Common myeloid progenitor, CD34-positive (primary cell): Measurements from ENCODE around the gene RAB3C.

Source experiments
- CTCF ChIA-PET: fragments of 350-600 bp; sonication (Branson Sonifier 250); formaldehyde crosslinking; loops from one replicate; lab custom pipeline; 2021; ENCODE audit warnings: antibody characterized with exemption; lab: Charles Lee
- POLR2A ChIA-PET: fragments of 350-600 bp; sonication (Branson Sonifier 250); formaldehyde crosslinking; loops from one replicate; lab custom pipeline; 2021; ENCODE audit warnings: antibody characterized with exemption; lab: Charles Lee
- DNase-seq, 3 donors: peaks; one replicate each; pipeline versions ENCODE4 v3.0.0 to v3.0.0-alpha.2; 2013
- H3K27ac ChIP-seq, 2 experiments: 1 replicate in 1 of 2; 2 replicates in 1 of 2; pipeline ENCODE4 v1.7.0; 2013; ENCODE audit warnings: inconsistent platforms in 2 of 2, low read length in 2 of 2, mild to moderate bottlenecking in 2 of 2, low read depth in 1 of 2, moderate library complexity in 1 of 2; ENCODE audit not compliant: severe bottlenecking in 2 of 2, insufficient read depth in 1 of 2, poor library complexity in 1 of 2
- H3K27me3 ChIP-seq, 5 experiments: replicated peaks in 2 of 5; 1 replicate in 3 of 5; 2 replicates in 2 of 5; pipeline versions ENCODE4 v1.6.1 to v1.7.0; 2013; ENCODE audit warnings: low read length in 4 of 5, mild to moderate bottlenecking in 2 of 5, moderate library complexity in 2 of 5, inconsistent platforms in 1 of 5; ENCODE audit not compliant: insufficient read depth in 5 of 5, control insufficient read depth in 4 of 5
- H3K36me3 ChIP-seq, 4 experiments: 1 replicate in 2 of 4; 2 replicates in 2 of 4; pipeline versions ENCODE4 v1.6.1 to v1.7.0; 2013; ENCODE audit warnings: low read length in 3 of 4, control low read depth in 1 of 4, mild to moderate bottlenecking in 1 of 4; ENCODE audit not compliant: control insufficient read depth in 4 of 4, insufficient read depth in 4 of 4
- H3K4me1 ChIP-seq, 4 experiments: 1 replicate in 3 of 4; 2 replicates in 1 of 4; pipeline versions ENCODE4 v1.6.1 to v1.7.1; 2013; ENCODE audit warnings: low read length in 3 of 4, mild to moderate bottlenecking in 3 of 4, control low read depth in 1 of 4, inconsistent platforms in 1 of 4, moderate library complexity in 1 of 4; ENCODE audit not compliant: control insufficient read depth in 4 of 4, insufficient read depth in 4 of 4; ENCODE audit errors: control extremely low read depth in 1 of 4
- H3K4me3 ChIP-seq, 7 experiments: 1 replicate in 4 of 7; 2 replicates in 3 of 7; pipeline versions ENCODE4 v1.5.1 to v1.7.0; 2013; ENCODE audit warnings: mild to moderate bottlenecking in 7 of 7, low read length in 6 of 7, moderate library complexity in 6 of 7, inconsistent platforms in 2 of 7, low read depth in 2 of 7, control low read depth in 1 of 7; ENCODE audit not compliant: insufficient read depth in 4 of 7, control insufficient read depth in 1 of 7; ENCODE audit errors: extremely low read depth in 1 of 7
- H3K9me3 ChIP-seq, 5 experiments: 1 replicate in 4 of 5; 2 replicates in 1 of 5; pipeline versions ENCODE4 v1.6.1 to v1.7.1; 2013; ENCODE audit warnings: low read length in 4 of 5, mild to moderate bottlenecking in 2 of 5, inconsistent platforms in 1 of 5, low read depth in 1 of 5, moderate library complexity in 1 of 5; ENCODE audit not compliant: control insufficient read depth in 4 of 5, insufficient read depth in 2 of 5; ENCODE audit errors: control extremely low read depth in 1 of 5
- WGBS: methylation state at CpG from one replicate; pipeline ENCODE4 v1.1.5; 2013; ENCODE audit not compliant: insufficient coverage; 5-methylcytosine and 5-hydroxymethylcytosine counted together

RAB3C gene

GRCh38 chr5:58847041-58847440, 264.2 kb downstream of the RAB3C start:
- POLR2A ChIA-PET = no interaction called here
- Histone ChIP-seq H3K4me3 (no peak overlapping the region), H3K36me3 (no peaks in the 10 kb centered on the region), H3K9me3 (no peaks in the 10 kb centered on the region), H3K4me1 (no peaks in the 10 kb centered on the region), H3K27ac (no peak overlapping the region), H3K27me3 (no peaks in the 10 kb centered on the region)
- 94% methylated on average over 3 of the region's 5 CpGs for WGBS
- CTCF ChIA-PET = interaction anchor here (1.6 to 10.3 kb wide), 2 partner anchors 13 to 371 kb away, joined by 8 to 153 read pairs; no protein-coding TSS in a partner anchor
- DNase-seq = no peak

- Histone ChIP-seq H3K4me3 (no peak overlapping the region), H3K36me3 (no peaks in the 10 kb centered on the region), H3K4me1 (no peaks in the 10 kb centered on the region), H3K27ac (no peak overlapping the region), H3K27me3 (no peaks in the 10 kb centered on the region), H3K9me3 (no peaks in the 10 kb centered on the region)
- DNase-seq = no peak
- POLR2A ChIA-PET = no interaction called here
- CTCF ChIA-PET = interaction anchor here (0.7 to 10.3 kb wide), 24 partner anchors 8 to 1551 kb away, joined by 3 to 153 read pairs (median 4); no protein-coding TSS in a partner anchor
- 100% methylated on average over 1 of the region's 1 CpG for WGBS
Measured at GRCh38 chr5:58849223-58849622, 266.3 kb downstream of the RAB3C start.

- Histone ChIP-seq H3K27ac (no peak overlapping the region), H3K4me3 (no peak overlapping the region), H3K36me3 (no peaks in the 10 kb centered on the region), H3K9me3 (no peaks in the 10 kb centered on the region), H3K27me3 (no peaks in the 10 kb centered on the region), H3K4me1 (peaks cover 0 to 3% (median 0%) of the 10 kb centered on the region in 4 experiments)
- DNase-seq = peak; percentile 39 to 67 (median 66)
- no CpG with 5 or more reads among the region's 3 CpGs for WGBS
- ChIA-PET CTCF (interaction anchor here (0.7 to 10.3 kb wide), 35 partner anchors 8 to 1552 kb away, joined by 3 to 153 read pairs (median 4); no protein-coding TSS in a partner anchor), POLR2A (no interaction called here)
Measured at GRCh38 chr5:58849921-58850667, 267.2 kb downstream of the RAB3C start.

- H3K4me1 ChIP-seq = peaks cover 0 to 3% (median 0%) of the 10 kb centered on the region in 4 experiments
- 81% methylated on average over 5 of the region's 7 CpGs for WGBS
- ChIA-PET POLR2A (no interaction called here), CTCF (interaction anchor here (2.6 to 10.3 kb wide), 2 partner anchors 24 to 375 kb away, joined by 6 to 153 read pairs; no protein-coding TSS in a partner anchor)
- no peaks in the 10 kb centered on the region for H3K9me3 ChIP-seq
- H3K4me3 ChIP-seq = no peak overlapping the region
- DNase-seq = no peak
- no peaks in the 10 kb centered on the region for H3K27me3 ChIP-seq
- no peaks in the 10 kb centered on the region for H3K36me3 ChIP-seq
- H3K27ac ChIP-seq = no peak overlapping the region
Measured at GRCh38 chr5:58851153-58851552, 268.3 kb downstream of the RAB3C start.

DNA sequence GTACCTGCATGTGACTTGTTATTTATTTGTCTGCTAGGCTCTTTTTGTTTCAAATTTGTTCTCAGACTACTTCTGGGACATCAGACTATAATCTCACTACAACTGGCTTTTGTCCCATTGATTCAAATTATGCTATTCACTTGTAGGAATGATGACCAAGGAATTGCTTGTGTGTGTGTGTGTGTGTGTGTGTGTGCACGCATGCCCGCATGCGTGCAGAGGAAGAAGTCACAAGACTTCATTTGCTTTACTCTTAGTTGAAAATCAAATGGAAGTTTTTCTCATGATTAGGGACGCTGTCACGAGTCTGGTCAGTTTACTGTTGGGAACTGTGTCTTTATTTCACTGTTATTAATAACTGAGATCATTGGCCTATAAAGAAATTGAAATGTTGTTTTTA, 268.7 kb downstream of the RAB3C start:
- DNase-seq = no peak
- Histone ChIP-seq H3K36me3 (no peaks in the 10 kb centered on the region), H3K4me1 (peaks cover 0 to 3% (median 0%) of the 10 kb centered on the region in 4 experiments), H3K9me3 (no peaks in the 10 kb centered on the region), H3K27ac (no peak overlapping the region), H3K4me3 (no peak overlapping the region), H3K27me3 (no peaks in the 10 kb centered on the region)
- 100% methylated on average over 3 of the region's 5 CpGs for WGBS
- ChIA-PET CTCF (interaction anchor here (2.6 to 10.3 kb wide), 2 partner anchors 24 to 375 kb away, joined by 6 to 153 read pairs; no protein-coding TSS in a partner anchor), POLR2A (no interaction called here)

DNA sequence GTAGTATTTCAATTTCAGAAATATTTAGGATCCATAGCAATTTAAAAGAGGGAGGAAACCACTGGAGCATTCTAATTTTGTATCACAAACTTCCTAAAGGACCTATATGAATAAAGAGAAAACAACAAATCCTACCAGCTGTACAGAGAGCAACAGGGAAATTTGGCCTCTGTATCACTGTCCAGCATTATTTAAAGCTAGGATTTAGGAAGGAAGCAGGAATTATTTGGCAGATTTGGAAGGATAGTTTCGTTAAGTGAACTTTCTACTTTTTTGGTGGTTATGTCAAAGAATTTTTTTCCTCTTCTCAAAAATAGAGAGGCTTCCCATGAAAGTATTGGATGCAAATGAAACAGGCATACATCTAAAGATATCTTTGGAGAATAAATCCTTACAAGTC, 269.7 kb downstream of the RAB3C start:
- Histone ChIP-seq H3K4me3 (no peak overlapping the region), H3K27ac (no peak overlapping the region), H3K27me3 (no peaks in the 10 kb centered on the region), H3K9me3 (no peaks in the 10 kb centered on the region), H3K36me3 (no peaks in the 10 kb centered on the region), H3K4me1 (peaks cover 0 to 3% (median 0%) of the 10 kb centered on the region in 4 experiments)
- POLR2A ChIA-PET = no interaction called here
- no peak for DNase-seq
- CTCF ChIA-PET = interaction anchor here (1.6 to 10.3 kb wide), 2 partner anchors 20 to 376 kb away, joined by 3 to 153 read pairs; no protein-coding TSS in a partner anchor
- no CpG with 5 or more reads among the region's 1 CpG for WGBS

DNA sequence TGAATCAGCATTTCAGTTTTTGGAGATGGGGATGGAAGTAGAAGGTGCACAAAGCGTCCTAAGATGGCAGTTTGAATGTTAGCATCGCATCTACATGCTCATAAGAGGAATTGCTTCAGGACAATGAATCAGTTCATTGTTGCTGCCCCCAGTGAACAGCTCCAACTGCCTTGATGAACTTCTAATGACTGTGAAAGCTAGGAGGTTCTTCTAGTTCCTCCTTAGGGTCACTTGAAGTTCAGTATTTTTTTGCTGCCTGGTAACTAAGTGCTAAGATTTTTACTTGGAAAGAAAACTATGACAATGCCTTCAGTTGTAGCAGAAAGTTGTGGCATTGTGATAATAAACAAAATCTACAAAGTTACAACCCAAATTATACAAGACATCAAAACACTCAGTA, 271.6 kb downstream of the RAB3C start:
- DNase-seq = peak in 2 of 3 donors; percentile 31 to 52
- Histone ChIP-seq H3K9me3 (no peaks in the 10 kb centered on the region), H3K4me3 (no peak overlapping the region), H3K36me3 (no peaks in the 10 kb centered on the region), H3K27ac (no peak overlapping the region), H3K27me3 (no peaks in the 10 kb centered on the region), H3K4me1 (peaks cover 0 to 3% (median 0%) of the 10 kb centered on the region in 4 experiments)
- POLR2A ChIA-PET = no interaction called here
- 91% methylated on average over 2 of the region's 2 CpGs for WGBS
- CTCF ChIA-PET = interaction anchor here (0.9 to 10.3 kb wide), 3 partner anchors 22 to 378 kb away, joined by 3 to 153 read pairs (median 3); no protein-coding TSS in a partner anchor
